Endothelial cell of umbilical vein (primary cell): Measurements from ENCODE around the gene RAB10.

Source experiments
- CTCF ChIP-seq, 2 donors: IDR thresholded peaks; 1 replicate in 1 of 2; 2 replicates in 1 of 2; pipeline ENCODE4 v1.5.1; 2011; ENCODE audit warnings: low read length in 2 of 2, mild to moderate bottlenecking in 2 of 2, moderate library complexity in 2 of 2, control low read depth in 1 of 2, inconsistent platforms in 1 of 2, low read depth in 1 of 2; ENCODE audit not compliant: insufficient read depth in 1 of 2; ENCODE audit errors: extremely low read depth in 1 of 2
- MYC ChIP-seq: IDR thresholded peaks from one replicate; pipeline ENCODE4 v1.6.1; 2011; ENCODE audit warnings: mild to moderate bottlenecking, low read depth, low read length
- POLR2AphosphoS5 ChIP-seq: IDR thresholded peaks from 2 replicates; pipeline ENCODE4 v1.6.1; 2012; ENCODE audit warnings: low read depth, mild to moderate bottlenecking, control low read depth, low read length, moderate library complexity; ENCODE audit not compliant: insufficient read depth
- TF ChIP-seq, protein P1 (sequence below): IDR thresholded peaks from 2 replicates; pipeline ENCODE4 v1.6.1; 2011; ENCODE audit not compliant: insufficient read depth, insufficient read length

- TF ChIP-seq, protein P1, sequence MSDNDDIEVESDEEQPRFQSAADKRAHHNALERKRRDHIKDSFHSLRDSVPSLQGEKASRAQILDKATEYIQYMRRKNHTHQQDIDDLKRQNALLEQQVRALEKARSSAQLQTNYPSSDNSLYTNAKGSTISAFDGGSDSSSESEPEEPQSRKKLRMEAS = no peak
- no peak for TF ChIP-seq CTCF (IDR thresholded peaks at IDR 0.05; ENCODE audit: extremely low read depth in 1 of 2, insufficient read depth in 1 of 2, low read depth in 1 of 2, low read length in 2 of 2)
- no peak for TF ChIP-seq MYC
- no peak for TF ChIP-seq POLR2AphosphoS5
Observed at GRCh38 chr2:26130763-26131162, 96.9 kb downstream of the RAB10 start.
